Measurements from ENCODE around the gene CXCL10.
"Not testable (repeated sequence)": the region's sequence is repeated elsewhere in the genome, so short reads cannot be mapped to it uniquely, and the experiment has no call there.

Gene CXCL10

GRCh38 chr4:76024065-76024464, 768 bp upstream of the CXCL10 start:
- DNase-seq = no peak

DNA sequence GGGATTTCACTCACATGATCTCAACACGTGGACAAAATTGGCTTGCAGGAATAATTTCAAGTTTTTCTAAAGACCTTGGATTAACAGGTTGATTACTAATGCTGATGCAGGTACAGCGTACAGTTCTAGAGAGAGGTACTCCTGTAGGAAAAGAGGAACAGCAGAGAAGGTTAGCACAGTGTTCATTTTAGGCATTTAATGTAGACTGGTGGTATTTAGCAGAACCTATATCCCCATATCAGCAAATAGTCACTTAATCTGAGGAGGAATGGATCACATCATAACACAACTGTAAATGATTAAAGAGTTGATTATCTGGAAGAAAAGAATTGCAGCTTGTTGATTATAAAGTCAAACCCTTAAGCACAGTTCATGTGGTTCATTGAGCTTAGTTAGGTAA, 620 bp downstream of the CXCL10 start:
- DNase-seq = no peak

DNA sequence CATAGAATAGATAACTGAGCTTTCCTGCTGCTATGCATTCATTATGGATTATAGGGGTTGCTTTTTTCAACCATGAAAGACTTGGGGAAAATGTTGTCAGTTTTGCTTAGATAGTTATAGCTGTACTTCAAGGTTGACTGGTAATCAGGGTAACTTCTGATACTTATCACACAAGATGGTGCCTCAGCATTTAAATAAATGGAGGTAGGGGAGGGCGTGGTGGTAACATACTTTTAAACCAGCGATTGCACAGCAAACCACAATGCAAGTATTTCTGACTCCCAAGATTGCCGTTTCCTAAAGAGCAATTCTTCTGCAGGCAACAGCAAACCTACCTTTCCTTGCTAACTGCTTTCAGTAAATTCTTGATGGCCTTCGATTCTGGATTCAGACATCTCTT, 1.3 kb downstream of the CXCL10 start:
- no peak for DNase-seq

- DNase-seq = no peak
Measured at GRCh38 chr4:76017056-76017686, 6.1 kb downstream of the CXCL10 start.

GRCh38 chr4:76016393-76016792, 6.9 kb downstream of the CXCL10 start:
- no peak for DNase-seq

DNA sequence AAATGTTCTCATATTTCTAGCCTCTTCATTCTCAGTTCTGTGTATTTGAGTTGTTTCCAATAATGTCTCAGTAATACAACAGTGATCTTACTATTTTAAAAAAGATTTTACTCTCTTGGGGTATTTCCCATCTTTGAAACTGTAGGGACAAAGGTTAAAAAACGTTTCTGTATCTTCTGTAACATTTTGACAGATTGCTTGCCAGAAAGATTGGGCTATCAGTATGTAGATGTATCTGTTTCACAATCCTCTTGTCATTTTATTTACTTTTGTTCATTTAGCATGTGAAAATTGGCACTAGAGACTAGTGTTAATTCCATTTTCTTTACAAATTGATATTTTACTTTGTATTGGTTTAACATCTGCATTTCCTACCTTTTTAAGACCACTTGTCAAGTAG, 9.8 kb downstream of the CXCL10 start:
- DNase-seq = no peak

GRCh38 chr4:76012388-76012801, 10.9 kb downstream of the CXCL10 start:
- no peak for DNase-seq

GRCh38 chr4:76011700-76012387, 11.5 kb downstream of the CXCL10 start:
- DNase-seq = no peak

DNA sequence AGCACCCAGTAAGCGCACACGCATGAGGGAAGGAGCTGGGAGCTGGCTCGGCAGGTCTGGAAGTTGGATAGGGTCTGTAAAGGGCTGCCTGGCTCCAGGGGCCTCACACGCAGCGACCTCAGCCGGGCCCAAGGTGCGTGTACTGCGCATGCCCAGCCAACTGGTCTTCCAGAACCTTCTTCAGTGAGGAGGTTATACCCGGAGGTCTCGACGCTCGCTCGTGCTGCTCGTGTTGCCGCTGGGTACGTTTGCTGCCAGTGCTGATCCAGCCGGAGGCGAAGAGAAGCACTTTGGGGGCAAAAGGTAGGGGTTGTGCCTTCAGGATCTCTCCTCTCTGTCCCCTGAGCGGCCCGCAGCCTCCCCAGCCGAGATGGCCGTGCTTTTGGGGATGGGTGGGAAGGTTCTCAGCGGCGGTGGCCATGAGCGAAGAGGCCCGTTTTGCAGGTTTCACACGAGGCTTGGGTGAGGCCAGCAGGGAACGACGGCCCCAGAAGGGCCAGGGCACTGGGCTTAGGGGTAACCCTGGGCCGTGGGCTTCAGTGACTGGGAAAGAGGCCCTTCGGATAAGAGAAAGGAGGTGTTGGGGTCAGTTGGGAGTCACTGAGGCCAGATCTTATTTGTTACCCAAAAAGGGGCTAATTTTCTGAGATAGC, 12.2 kb downstream of the CXCL10 start:
- no peak for DNase-seq

GRCh38 chr4:76010576-76010975, 12.7 kb downstream of the CXCL10 start:
- DNase-seq = no peak

- DNase-seq = no peak
Measured at GRCh38 chr4:76009311-76009710, 14.0 kb downstream of the CXCL10 start.

GRCh38 chr4:76007089-76007862, 16.0 kb downstream of the CXCL10 start, which contains the start of gene CXCL9:
CXCL9 (minus strand) TSS chr4:76007509; CDS start chr4:76007449, 60 bp downstream.
- no peak for DNase-seq

DNA sequence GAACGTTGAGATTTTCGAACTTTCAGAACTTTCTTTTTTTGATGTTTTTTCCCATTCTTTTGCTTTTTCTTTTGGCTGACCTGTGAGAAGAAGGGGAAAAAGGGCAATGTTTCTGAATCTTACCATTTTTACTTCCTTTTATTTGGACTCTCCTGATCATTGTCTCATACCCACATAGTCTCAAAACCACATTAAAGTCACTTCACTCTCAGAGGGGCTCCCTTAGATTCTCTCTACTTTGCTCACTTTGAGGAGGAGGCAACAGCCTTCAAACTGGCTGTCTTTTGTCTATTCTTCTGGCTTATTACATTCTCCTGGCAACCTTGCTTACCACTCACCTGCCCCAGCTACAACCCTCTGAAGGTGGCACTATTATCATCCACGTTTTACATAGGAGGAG, 19.7 kb downstream of the CXCL10 start:
- no peak for DNase-seq

DNA sequence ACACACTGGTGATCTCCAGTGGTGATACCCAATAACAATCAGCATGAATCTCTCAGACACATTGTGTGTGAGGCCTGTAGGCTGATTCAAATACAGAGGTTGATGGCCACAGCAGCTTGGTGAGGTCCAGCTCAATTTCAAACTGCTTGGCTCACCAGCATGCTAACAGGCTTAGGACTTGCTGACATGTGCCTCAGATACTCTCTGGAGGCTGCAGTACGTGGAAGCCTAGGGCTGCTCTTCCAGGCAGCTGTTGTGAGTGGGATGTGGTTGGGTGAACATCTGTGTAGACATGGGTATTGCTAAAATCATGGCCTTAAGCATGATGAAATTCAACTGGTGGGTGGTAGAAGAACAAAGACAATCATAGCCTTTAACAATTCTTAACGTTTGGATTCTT, 20.3 kb downstream of the CXCL10 start:
- DNase-seq = no peak

GRCh38 chr4:76002176-76002575, 21.1 kb downstream of the CXCL10 start:
- DNase-seq = no peak

DNA sequence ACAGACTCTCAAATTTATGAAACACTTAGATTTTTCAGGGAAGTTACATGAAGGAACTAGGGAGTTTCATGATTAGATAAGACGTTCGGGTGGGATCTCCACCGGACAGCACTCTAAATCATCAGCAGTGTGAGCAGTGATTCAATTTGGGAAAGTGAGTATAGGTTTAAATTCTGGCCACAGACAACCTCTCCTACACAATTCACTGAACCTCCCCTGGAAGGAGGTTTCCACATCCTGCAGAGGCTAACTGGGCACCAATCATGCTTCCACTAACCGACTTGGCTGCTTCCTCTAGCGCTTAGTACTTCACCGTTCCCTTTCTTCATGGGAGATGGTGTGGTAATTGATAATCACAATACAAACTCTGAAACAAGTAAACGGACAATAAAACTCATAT, 21.6 kb downstream of the CXCL10 start:
- DNase-seq = no peak

DNA sequence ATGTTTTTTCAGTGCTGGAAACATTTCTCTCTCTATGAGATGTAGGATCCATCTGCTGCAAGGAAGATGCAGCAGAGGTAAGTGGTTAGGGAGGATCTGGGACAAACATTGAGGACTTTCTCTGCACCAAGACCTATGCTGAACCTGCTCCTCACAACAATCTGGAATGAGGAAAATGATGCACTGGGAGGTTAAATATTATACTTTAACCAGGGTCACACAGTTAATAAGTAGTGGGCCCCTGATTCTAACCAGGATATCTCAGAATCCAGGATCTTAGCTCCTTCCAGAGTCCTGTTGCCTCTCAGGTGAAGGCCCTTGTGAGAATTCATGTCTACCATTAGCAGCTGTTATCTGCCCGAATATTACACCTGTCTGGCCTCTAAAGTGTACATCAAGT, 23.0 kb downstream of the CXCL10 start:
- DNase-seq = no peak

GRCh38 chr4:75998525-75999147, 24.7 kb downstream of the CXCL10 start:
- DNase-seq = not testable (repeated sequence)

DNA sequence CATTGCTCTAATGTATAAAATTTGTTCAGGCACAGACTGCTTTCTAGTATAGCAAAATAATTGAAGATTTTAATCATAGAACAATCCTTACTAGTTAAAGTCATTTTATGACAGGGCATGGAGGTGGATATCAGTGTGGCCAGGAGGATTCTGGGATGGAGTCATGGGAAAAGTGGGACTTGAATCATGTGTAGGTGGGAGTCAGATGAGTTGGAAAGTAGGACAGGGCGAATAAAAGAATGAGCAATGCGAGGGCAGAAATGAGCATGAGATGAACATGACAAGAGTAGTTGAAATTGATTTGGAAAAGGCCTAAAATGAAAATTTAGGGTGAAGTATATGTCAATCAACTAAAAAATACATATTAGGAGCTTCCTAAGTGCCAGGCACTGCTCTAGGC, 25.4 kb downstream of the CXCL10 start:
- DNase-seq = no peak

GRCh38 chr4:75997081-75997480, 26.2 kb downstream of the CXCL10 start:
- DNase-seq = no peak

DNA sequence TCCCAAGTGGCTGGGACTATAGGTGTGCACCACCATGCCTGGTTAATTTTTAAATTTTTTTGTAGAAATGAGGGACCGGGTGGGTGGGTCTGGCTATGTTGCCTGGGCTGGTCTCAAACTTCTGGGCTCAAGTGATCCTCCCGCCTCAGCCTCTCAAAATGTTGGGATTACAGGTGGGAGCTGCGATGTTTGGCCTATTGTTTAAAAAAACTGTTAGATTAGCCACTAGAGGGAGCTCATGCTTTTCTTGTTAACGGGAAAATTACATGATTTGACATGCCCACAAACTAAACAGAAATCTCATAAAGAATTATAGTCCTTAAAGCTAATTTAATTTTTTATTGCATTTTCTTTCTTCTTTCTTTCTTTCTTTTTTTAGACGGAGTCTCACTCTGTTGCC, 27.6 kb downstream of the CXCL10 start:
- DNase-seq = no peak

DNA sequence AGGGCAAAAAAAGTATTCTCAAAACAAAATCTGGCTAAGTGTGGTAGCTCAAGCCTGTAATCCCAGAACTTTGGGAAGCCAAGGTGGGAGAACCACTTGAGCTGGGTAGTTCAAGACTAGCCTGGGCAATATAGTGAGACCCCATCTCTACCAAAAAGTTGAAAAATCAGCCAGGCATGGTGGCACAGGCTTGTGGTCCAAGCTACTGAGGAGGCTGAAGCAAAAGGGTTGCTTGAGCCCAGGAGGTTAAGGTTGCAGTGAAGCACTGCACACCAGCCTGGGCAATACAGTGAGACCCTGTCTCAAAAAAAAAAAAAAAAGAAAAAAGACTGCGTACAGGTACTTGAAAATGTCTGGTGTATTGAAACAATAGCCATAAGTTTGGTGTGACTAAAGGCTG, 30.8 kb downstream of the CXCL10 start:
- no peak for DNase-seq
